GM18873 (cell line): ENCODE data around the gene PDE2A.

Experiments used
- ATAC-seq: cut with Tn5 transposase; IDR thresholded peaks from one replicate; pipeline ENCODE4 v1.9.1; 2021; ENCODE audit warnings: mild to moderate bottlenecking, moderate library complexity, moderate number of reproducible peaks; ENCODE audit not compliant: unreplicated experiment, low FRiP score

The PDE2A gene

DNA sequence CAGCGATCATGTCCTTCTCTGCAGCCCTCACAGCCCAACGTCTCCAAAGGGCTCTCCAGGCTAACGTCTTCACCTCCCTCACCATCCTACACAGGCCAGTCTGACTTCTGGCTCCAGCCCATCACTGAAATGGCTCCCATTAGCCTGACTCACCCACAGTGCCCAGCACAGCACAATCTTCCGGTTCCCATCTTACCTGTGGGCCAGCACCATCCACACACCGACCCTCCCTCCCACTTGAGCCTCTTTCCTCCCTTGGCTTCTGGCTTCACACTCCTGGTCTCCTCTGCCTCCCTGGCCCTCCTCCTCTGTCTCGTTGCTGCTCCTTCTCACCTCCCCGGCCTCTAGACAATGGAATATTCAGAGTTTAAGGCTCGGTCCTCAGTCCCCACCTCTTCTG lies 51.2 kb downstream of the PDE2A start:
- no peak for ATAC-seq

DNA sequence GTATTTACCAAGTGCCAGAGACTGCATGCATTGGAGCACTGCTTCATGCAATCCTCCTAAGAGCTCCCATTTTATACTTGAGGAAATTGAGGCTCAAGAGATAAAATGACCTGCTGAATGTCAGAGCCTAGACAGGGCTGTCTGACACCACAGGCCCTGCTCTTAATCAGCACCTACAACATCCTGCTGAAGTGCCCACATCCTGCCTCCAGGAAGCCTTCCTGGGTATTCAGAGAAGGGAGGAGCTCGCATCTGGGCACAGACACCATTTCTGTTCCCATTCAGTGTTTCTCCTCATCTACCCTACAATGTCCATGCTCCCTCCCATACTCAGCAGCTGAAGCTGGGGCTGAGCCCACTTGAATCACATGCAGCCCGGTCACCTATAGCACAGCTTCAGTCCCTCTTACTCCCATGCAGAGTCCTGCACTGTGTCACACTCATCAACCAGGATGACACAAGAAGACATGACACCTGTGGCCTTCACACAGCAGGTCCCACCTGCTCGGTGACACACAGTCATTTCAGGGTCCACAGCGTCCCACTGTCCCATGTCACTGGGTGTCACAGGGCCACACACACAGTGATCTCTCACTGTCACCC lies 53.1 kb downstream of the PDE2A start:
- no peak for ATAC-seq

DNA sequence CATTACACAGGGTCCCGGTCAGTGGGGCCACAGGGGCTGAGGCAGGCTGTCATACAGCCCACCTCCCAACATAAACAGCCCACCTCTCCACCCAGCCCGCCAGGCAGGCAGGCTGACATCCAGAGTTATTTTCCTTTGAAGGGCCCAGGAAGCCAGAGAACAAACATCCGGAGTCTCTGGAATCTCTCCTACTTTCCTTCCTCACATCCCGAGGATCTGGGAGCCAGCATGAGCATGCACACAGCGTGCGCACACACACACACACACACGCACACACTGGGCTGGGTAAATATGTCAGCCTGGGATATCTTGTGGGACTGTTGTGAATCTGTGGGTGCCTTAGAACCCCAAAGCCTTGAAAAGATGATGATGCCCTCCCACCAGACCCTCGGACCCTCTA lies 55.4 kb downstream of the PDE2A start:
- ATAC-seq: no peak

DNA sequence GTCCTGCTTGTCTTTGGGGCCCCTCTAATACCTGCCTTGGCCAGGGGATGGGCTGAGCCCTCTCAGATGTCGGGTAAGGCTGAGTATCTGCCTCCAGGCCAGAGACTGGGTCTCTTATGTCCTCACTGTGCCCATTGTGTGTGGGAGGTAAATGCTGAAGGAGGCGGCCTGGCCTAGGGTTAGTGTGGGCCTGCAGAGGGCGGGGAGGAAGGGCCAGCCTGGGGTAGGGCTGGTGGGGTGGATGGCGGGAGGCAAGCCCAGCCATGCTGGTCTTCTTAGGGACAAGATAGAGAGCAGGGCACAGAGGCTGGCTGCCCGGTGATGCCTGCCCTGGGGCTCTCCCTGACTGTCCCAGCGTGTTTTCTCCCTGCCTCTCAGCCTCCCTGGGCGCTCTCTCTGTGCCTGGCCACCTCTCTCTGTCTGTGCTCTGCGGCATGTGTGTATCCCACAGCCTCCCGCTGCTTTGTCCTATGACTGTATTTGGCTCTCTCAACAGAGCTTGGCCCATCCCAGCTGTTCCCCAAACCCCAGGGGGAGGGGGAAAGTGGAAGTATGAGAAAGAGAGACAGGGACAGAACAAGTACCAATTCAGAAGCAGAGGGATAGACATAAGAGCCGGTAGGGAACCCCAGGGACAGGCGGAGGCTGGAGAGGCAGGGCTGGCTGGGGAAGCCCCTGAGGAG lies 57.0 kb downstream of the PDE2A start:
- ATAC-seq: no peak

DNA sequence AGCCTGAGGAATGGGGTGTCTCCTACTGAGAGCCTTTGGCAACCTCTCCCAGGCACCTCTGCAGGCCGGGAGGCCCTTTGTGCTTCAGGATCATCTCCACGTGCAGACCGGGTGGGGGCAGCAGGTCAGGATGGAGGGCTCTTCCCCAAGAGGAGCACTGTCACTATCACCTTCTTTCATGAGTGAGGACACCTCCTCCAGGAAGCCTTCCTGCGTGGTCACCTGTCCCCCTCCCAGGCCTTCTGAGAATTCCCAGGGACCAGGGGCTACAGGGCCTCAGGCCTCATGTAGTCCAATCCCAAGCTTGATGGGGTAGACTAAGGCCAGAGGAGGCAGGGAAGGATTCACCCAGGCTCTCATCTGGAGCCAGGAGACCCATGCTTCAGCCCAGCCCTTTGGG lies 57.6 kb downstream of the PDE2A start:
- no peak for ATAC-seq

DNA sequence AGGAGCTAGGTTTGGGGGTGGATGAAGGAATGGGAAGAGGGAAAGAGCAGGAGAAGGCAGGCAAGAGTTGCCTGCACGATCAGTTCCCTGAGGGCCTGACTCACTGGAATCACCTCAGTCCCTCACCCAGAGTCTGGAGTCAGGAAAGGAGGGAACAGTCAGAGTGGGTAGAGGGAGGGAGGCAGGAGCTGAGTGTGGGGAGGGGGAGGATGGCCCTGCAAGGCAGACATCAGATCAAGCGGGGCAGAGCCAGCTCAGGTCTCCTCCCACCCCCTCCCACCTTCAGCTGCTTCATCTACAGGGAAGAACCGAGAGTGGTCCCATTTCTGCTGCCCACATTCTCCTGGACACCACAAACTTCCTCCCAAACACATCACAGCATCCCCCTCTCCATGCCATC lies 58.9 kb downstream of the PDE2A start:
- no peak for ATAC-seq

DNA sequence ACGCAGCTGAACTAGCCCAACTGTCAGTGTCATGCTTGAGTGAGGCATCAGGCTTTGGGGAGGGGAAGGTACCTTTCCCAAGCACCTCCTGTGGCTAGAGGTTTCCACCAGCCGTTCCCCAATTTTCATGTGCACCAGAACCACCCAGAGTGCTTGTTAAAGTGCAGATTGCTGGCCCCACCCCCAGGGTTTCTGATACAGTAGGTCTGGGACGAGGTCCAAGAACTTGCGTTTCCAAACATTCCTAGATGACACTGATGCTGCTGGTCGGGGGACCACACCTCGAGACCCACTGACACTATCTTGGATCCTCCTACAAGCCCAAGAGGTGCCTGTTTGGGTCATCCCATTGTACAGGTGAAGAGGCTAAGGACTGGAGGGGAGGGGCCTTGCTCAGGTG lies 59.8 kb downstream of the PDE2A start:
- ATAC-seq: no peak

DNA sequence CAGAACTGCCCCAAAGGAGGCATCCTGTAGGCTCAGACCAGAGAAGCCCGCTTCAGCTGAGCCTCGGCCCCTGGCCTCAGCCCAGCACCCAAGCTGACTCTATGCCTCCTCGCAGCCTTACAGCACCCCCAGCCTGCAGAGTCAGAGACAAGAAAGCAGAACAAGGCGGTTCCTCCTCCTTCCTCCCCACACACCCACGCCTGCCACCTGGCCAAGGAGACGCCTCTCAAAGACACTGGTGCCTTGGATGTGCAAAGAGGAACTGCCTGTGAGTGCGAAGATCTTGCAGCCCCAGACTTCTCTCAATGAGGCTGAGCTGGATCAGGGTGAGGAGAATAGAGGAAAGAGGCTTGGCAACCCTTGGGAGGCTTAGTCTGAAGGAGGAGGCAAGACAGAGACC lies 60.2 kb downstream of the PDE2A start:
- ATAC-seq: no peak

DNA sequence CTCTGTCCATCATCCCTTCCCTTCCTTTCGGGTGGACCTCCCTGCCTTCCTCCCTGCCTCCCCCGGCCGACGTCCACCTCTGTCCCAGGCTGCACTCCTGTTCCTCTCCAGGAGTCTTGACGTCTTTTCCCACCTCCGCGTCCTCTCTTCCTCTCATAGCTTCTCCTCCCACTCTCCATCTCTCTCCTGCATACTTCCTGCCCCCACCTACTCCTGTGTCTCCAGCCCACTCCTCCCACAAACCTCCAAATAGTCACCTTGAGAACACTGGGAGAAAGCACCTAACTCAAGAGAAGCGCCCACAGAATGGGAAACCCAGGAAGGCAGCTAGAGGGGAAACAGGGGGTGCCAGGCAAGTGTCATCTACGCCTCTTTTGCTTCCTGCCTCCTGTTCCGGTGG lies 60.8 kb downstream of the PDE2A start:
- no peak for ATAC-seq

DNA sequence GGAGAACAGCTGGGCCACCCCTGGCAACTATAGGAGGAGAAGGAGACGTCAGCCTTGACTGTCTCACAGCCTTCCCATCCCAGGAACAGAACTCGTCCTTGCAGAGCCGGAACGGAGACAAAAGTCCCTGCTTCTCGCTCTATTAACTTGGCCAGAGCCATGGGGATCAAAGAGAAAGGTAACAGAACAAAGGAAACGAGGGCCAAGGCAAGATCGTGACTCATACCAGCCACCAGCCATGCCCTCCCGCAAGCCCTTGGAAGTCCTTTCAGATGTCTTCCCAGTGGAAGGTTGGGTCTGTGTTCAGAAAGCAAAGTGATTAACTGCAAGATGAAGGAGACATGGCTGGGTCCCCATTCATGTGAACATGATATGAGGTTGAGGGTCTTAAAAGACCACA lies 64.7 kb downstream of the PDE2A start:
- no peak for ATAC-seq

DNA sequence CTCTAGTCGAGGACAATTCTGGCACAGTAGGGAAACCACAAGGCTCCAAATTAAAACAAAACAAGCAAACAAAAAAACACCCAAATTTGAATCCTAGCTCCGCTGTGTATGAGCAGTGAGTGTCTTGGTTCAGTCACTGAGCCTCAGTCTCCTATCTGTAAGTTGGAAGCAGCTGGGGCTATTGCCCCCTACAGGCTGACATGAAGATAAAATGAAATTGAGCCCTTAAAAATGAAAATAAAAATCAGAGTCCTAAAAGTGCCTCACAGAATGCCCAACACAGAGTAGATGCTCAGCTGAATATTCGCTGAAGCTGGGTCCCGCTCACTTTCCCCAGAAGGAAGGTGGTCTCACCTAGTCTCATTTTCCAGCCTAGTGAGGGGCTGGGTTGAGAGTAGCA lies 65.2 kb downstream of the PDE2A start:
- ATAC-seq: no peak

DNA sequence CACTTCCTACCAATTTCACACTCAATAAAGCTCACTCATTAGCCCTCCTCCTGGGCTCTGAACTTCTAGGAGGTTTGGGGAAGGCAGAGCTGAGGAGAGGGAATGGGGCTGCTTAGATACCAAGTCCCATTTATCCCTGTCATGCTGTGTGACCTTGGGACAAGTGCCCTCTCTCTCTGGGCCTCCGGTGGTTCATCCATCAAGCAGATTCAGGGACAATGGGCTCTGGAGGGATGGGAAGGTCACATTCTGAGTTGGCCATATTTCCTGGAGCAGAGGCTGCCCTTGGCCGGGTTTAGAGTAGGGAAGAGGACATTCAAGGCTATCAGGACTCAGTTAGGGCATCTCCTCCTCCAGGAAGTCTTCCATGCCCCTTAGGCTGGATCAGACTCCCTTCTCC lies 66.7 kb downstream of the PDE2A start:
- no peak for ATAC-seq

DNA sequence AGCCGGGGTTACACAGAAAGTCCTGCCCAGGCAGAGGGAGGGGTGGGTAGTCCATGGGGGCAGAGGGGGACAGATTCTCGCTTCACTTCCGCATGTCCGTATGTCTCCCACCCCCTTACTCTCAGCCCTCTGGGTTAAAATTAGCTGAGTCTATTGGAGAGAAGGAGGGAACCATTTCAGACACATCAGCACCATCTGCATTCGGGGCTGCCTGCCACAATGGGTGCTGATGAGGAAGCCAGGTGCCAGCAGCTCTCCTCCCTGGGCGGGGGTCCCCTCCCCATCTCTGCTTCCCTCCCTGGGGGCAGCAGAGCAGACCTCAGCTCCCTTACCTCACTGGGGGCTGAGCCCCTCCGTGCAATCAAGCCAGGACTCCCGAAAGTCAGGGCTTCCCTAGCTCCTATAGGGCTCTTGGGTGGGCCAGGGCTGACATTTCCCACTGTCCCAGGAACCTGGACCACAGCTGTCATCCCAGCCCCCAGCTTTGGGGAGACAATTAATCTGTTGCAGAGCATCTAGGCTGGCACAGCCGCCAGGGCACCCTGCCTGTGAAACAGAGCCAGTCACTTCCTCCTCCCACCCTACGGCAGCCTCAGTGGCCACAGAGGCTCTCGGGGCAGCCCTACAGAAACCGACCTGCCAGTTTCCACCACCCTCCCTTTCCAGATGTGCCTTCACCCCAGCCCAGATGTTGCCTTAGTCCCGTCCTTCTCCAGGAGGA lies 67.3 kb downstream of the PDE2A start:
- no peak for ATAC-seq

DNA sequence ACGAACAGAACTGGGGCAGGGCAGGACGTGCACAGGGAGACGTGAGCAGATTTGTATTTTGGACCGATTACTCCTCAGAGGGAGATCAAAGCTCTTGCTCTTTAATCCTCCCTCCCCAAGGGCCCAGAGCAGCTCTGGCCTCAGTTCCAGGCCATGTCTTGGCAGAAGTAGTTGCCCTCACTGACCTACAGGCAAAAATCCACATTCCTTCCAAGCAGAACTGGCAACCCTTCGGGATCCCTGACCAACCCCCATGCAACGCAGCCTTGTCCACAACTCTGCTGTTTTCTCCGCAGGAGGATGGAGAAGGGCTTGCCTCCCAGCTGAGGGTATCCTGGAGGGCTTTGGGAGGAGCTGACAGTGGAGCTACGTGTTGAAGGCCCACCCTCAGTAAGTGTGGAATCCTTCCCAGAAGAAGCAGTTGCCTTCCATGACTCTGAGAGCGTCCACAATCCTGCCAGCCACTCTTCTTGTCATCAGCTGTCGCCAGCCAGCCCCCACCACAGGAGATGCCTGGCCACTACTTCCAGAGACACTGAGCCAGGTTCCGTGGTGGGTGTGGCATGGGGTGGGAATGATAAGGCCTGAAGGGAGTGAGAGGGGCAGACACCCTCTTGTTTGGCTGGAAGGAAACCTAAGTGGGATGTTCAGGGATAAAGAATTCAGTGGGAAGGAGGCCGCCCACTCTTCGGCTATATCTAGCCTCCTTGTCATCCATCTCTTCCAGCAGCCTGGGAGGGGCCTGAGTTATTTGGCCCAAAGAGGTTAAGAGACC lies 68.1 kb downstream of the PDE2A start:
- no peak for ATAC-seq

DNA sequence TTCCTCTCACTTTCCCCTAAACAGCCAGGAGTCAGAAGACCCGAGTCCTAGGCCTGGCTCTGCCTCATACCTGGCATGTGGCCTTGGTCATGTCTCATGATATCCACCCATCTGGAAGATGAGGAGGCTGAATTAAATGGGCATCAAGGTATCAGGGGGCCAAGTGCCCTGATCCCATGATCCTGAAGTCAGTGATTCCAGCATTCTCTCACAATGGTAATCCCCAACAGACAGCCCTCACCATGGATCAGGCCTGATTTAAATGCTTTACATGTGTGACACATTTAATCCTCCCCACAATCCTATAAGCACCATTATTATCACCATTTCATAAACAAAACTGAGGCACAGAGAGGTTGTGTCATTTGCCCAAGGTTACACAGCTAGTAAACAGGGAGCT lies 70.0 kb downstream of the PDE2A start:
- ATAC-seq: no peak

DNA sequence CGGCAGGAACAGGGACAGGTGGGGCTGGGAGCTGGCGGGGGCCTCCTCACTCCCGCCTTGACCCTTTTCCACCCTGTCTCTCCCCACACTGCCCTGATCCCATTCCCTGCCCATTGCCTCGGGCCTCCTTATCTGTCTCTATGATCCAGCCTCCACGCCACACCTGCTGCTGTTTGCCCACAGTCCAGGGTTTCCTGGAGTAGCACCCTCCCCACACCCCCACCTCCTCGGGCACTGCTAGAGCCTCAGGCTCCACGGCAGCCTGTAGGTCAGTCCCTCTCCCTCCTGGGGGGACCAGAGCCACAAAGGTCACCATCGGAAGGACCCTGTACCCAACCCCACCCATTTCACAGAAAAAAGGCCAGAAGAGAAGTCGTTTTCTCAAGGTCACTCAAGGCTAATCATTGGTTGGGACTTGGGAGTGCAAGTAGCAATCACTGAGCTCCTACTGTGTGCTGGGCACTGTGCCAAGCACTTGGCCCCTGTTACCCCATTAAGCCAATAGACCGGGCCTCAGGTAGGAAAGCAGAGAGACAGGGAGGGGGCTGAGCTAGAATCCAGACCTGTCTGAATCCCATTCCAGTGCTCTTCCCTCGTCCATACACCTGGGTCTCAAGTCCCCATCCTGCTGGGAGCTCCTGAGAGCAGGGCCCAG lies 71.8 kb downstream of the PDE2A start:
- ATAC-seq: no peak

DNA sequence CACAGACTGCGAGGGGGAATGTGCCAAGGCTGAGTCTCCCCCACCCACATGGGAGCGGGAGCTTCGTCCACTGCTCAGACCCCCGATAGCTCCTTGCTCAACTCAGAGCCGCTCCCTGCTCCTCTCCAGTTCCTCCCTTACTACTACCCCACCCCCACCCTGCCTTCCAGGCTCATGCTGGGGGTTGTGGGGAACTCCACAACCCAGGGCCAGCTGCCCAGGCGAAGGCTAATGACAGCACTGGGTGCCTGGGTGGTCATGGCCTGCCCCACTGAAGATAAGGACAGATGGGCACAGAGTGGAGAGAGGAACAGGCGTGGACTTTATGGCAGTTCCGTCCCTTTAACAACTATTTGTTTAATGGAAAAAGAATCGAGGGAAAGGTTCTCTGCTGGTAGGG lies 73.7 kb downstream of the PDE2A start:
- ATAC-seq: no peak

DNA sequence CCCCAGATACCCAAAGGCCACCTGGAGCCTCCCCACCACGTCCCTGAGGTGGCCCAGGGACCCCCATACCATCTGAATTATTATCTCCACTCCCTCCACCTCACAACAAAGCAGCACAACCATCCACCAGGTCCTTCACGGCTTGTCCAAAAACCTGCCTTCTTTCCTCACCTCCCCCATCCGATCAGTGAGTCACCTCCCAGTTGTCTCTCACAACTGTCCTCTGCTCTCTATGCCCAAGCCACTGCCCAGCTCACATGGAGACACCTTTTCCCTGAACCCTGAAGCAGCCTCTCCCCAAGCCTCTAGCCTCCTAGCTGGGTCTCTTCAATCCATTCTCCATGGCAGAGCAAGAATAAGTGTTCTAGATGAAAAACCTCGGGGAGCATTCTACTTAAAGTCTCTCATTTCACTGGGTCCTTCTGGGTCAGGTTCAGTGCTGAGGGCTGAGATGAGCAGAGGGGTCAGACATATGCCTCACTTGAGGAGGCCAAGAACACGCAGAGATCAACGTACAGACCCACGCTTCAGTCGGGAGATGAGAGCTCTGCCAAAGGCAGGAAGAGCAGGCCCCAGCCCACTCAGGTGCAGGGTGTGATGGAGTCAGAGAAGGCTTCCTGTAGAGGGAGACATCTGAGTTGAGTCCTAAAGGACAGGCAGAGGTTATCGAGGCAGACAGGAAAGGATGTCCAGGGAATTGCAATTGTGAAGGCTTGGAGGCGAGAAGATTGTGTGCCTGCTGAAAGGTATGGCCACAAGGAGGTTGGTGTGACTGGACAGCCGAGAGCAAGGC lies 74.7 kb downstream of the PDE2A start:
- no peak for ATAC-seq

DNA sequence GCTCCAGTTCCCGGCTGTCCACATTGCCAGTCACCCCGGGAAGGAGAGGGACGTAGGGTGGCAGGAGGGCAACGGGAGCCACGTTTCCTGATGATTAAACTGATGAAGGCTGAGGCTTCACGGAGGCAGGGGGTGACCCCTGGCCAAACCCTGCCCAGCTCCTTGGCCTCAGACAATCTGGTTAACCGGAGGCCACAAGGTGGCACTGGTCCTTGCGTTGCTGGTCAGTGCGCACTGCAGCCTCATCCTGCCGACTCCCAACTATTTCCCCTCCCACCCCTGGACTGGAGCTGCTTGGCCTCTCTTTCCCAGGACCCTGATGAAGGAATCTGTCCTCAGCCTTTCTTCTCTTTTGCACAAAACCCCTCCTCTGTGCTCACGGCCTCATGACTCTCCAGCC lies 75.3 kb downstream of the PDE2A start:
- ATAC-seq: no peak

DNA sequence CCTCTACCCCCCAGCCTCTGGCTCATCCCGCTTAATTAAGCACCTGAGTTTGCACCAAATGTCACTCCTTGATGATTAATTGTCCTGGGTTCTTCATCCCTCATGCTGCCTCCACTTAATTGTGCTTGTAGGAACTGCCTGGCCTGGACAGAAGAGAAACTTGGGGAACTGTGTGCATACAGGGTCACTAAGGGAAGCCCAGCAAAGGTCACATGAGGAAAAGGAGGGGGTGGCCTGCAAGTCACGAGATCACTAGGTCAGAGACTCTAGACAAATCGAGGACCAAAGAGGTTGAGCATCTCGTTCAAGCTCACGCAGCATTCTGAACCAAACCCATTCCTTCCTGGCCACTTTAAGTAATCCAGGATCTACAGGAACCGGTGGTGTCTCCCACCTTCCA lies 75.8 kb downstream of the PDE2A start:
- no peak for ATAC-seq
